H9 (cell line): Measurements from ENCODE around the gene PPP1R12B. TPM values are rescaled to one million over a fixed set of nuclear protein-coding genes. Genes with fewer than 3 reads are reported as not detected.

ENCODE experiments used
- DNase-seq: peaks from one replicate; pipeline ENCODE4 v3.0.0-alpha.2; 2017
- H2AFZ ChIP-seq: one replicate; pipeline ENCODE4 v1.6.1; 2013; ENCODE audit warnings: mild to moderate bottlenecking, low read length, control low read depth, moderate library complexity
- H2AK5ac ChIP-seq: 2 replicates; pipeline ENCODE4 v1.6.1; 2013; ENCODE audit warnings: low read length, control low read depth, mixed read lengths; ENCODE audit not compliant: insufficient read length
- H2BK120ac ChIP-seq: one replicate; pipeline ENCODE4 v1.6.1; 2013; ENCODE audit warnings: low read depth, mild to moderate bottlenecking, low read length, control low read depth, inconsistent platforms; ENCODE audit not compliant: poor library complexity, severe bottlenecking
- H2BK12ac ChIP-seq: 2 replicates; pipeline ENCODE4 v1.6.1; 2013; ENCODE audit warnings: low read length, control low read depth, mixed read lengths, low read depth; ENCODE audit not compliant: insufficient read length
- H2BK15ac ChIP-seq: 2 replicates; pipeline ENCODE4 v1.6.1; 2013; ENCODE audit warnings: low read depth, low read length, control low read depth
- H2BK20ac ChIP-seq: one replicate; pipeline ENCODE4 v1.6.1; 2013; ENCODE audit warnings: low read depth, mild to moderate bottlenecking, low read length, control low read depth, inconsistent platforms; ENCODE audit not compliant: poor library complexity, severe bottlenecking
- H2BK5ac ChIP-seq: 2 replicates; pipeline ENCODE4 v1.6.1; 2013; ENCODE audit warnings: low read length, control low read depth, mixed read lengths; ENCODE audit not compliant: insufficient read length
- H3K14ac ChIP-seq: 2 replicates; pipeline ENCODE4 v1.6.1; 2013; ENCODE audit warnings: low read length, control low read depth; ENCODE audit not compliant: insufficient read depth
- H3K18ac ChIP-seq: 2 replicates; pipeline ENCODE4 v1.6.1; 2013; ENCODE audit warnings: low read depth, mild to moderate bottlenecking, mixed read lengths, low read length, control low read depth; ENCODE audit not compliant: insufficient read length
- H3K23ac ChIP-seq: 2 replicates; pipeline ENCODE4 v1.6.1; 2013; ENCODE audit warnings: low read length, control low read depth, mixed read lengths, low read depth; ENCODE audit not compliant: insufficient read length
- H3K23me2 ChIP-seq: 2 replicates; pipeline ENCODE4 v1.6.1; 2013; ENCODE audit warnings: low read depth, mild to moderate bottlenecking, mixed read lengths, low read length, control low read depth; ENCODE audit not compliant: insufficient read length, poor library complexity, severe bottlenecking
- H3K27ac ChIP-seq: 2 replicates; pipeline ENCODE4 v1.5.1; 2013; ENCODE audit warnings: low read length, control low read depth, mixed read lengths, low read depth; ENCODE audit not compliant: insufficient read length
- H3K27me3 ChIP-seq: 2 replicates; pipeline ENCODE4 v1.6.1; 2013; ENCODE audit warnings: low read length, control low read depth, inconsistent platforms; ENCODE audit not compliant: insufficient read depth
- H3K4ac ChIP-seq: 2 replicates; pipeline ENCODE4 v1.6.1; 2013; ENCODE audit warnings: low read depth, mild to moderate bottlenecking, control low read depth, inconsistent platforms, low read length, moderate library complexity
- H3K4me1 ChIP-seq: 2 replicates; pipeline ENCODE4 v1.6.1; 2013; ENCODE audit warnings: low read length, control low read depth, inconsistent platforms; ENCODE audit not compliant: insufficient read depth
- H3K4me2 ChIP-seq: 2 replicates; pipeline ENCODE4 v1.6.1; 2013; ENCODE audit warnings: low read length, control low read depth, mixed read lengths; ENCODE audit not compliant: insufficient read length, insufficient read depth
- H3K56ac ChIP-seq: 2 replicates; pipeline ENCODE4 v1.6.1; 2013; ENCODE audit warnings: low read depth, mild to moderate bottlenecking, mixed read lengths, low read length, control low read depth; ENCODE audit not compliant: insufficient read length
- H3K79me1 ChIP-seq: 2 replicates; pipeline ENCODE4 v1.6.1; 2013; ENCODE audit warnings: low read depth, mild to moderate bottlenecking, moderate library complexity, low read length, control low read depth, inconsistent platforms; ENCODE audit not compliant: insufficient read depth, poor library complexity, severe bottlenecking
- H3K79me2 ChIP-seq: 2 replicates; pipeline ENCODE4 v1.6.1; 2013; ENCODE audit warnings: low read length, control low read depth, inconsistent platforms; ENCODE audit not compliant: insufficient read depth
- H3K9ac ChIP-seq: 2 replicates; pipeline ENCODE4 v1.6.1; 2013; ENCODE audit warnings: low read length, control low read depth, mixed read lengths; ENCODE audit not compliant: insufficient read length; ENCODE audit errors: extremely low read depth
- H3K9me3 ChIP-seq: one replicate; pipeline ENCODE4 v1.6.1; 2013; ENCODE audit warnings: low read depth, low read length, inconsistent platforms; ENCODE audit not compliant: control insufficient read depth
- H3T11ph ChIP-seq: one replicate; pipeline ENCODE4 v1.6.1; 2013; ENCODE audit warnings: mild to moderate bottlenecking, low read length, control low read depth, inconsistent platforms
- H4K20me1 ChIP-seq: one replicate; pipeline ENCODE4 v1.6.1; 2013; ENCODE audit not compliant: control insufficient read depth, insufficient read length, insufficient read depth
- H4K5ac ChIP-seq: 2 replicates; pipeline ENCODE4 v1.6.1; 2013; ENCODE audit warnings: low read depth, mild to moderate bottlenecking, mixed read lengths, low read length, control low read depth; ENCODE audit not compliant: insufficient read length
- H4K8ac ChIP-seq: replicated peaks from 2 replicates; pipeline ENCODE4 v1.6.1; 2013; ENCODE audit warnings: low read length, control low read depth, mixed read lengths, low read depth; ENCODE audit not compliant: insufficient read length
- H4K91ac ChIP-seq: 2 replicates; pipeline ENCODE4 v1.6.1; 2013; ENCODE audit warnings: low read depth, mild to moderate bottlenecking, moderate library complexity, mixed read lengths, low read length, control low read depth; ENCODE audit not compliant: insufficient read length
- H3K27ac Mint-ChIP-seq, 3 experiments: 2 replicates in 2 of 3; 3 replicates in 1 of 3; pipeline ENCODE4 v1.8.0; 2020 to 2021; ENCODE audit warnings: mixed read lengths in 3 of 3, mild to moderate bottlenecking in 1 of 3, moderate library complexity in 1 of 3
- H3K27me3 Mint-ChIP-seq: 2 replicates; pipeline ENCODE4 v1.8.0; 2021; ENCODE audit warnings: low read depth, mild to moderate bottlenecking, moderate library complexity, mixed read lengths
- H3K36me3 Mint-ChIP-seq, 3 experiments: 2 replicates in 2 of 3; 3 replicates in 1 of 3; pipeline ENCODE4 v1.8.0; 2020 to 2021; ENCODE audit warnings: low read depth in 3 of 3, mixed read lengths in 3 of 3; ENCODE audit not compliant: insufficient read depth in 1 of 3
- H3K4me1 Mint-ChIP-seq, 2 experiments: 2 replicates each; pipeline ENCODE4 v1.8.0; 2020; ENCODE audit warnings: mixed read lengths in 2 of 2
- H3K4me3 Mint-ChIP-seq, 2 experiments: 2 replicates in 1 of 2; 3 replicates in 1 of 2; pipeline ENCODE4 v1.8.0; 2020 to 2021; ENCODE audit warnings: mild to moderate bottlenecking in 2 of 2, mixed read lengths in 2 of 2, moderate library complexity in 1 of 2
- H3K9me3 Mint-ChIP-seq, 2 experiments: 2 replicates in 1 of 2; 3 replicates in 1 of 2; pipeline ENCODE4 v1.8.0; 2020; ENCODE audit warnings: mild to moderate bottlenecking in 2 of 2, mixed read lengths in 2 of 2, moderate library complexity in 1 of 2
- CTCF ChIP-seq: fragments of 200-600 bp; sonication (generic); conservative IDR thresholded peaks from 3 replicates; pipeline ENCODE4 v1.8.0; 2021; ENCODE audit warnings: antibody characterized with exemption, mild to moderate bottlenecking
- WGBS: extraction: QIAGEN DNeasy Blood & Tissue Kit; methylation state at CpG from one replicate; pipeline ENCODE4 v1.1.7; 2013; ENCODE audit warnings: missing lambda C conversion rate, low lambda C conversion rate, mixed read lengths; ENCODE audit not compliant: insufficient read length; ENCODE audit errors: extremely low coverage; 5-methylcytosine and 5-hydroxymethylcytosine counted together
- total RNA-seq: library from RNA; stranded (reverse); gene quantifications from 2 replicates; pipeline ENCODE4 v1.2.1, GENCODE V29; 2021

PPP1R12B gene
- total RNA-seq, 1 experiment from 2014 or later, result 12.9 TPM

GRCh38 chr1:202622388-202622787, 273.9 kb downstream of the PPP1R12B start:
- no peak for TF ChIP-seq CTCF
- Mint-ChIP-seq H3K27ac (no peak overlapping the region), H3K9me3 (peaks cover 0 to 4% of the 10 kb centered on the region in 2 experiments; a peak in 1 of 5 replicates), H3K4me1 (peaks cover 29% of the 10 kb centered on the region in 2 experiments), H3K4me3 (no peak overlapping the region), H3K27me3 (peaks cover 1% of the 10 kb centered on the region; the same call in 1 of the 2 replicates), H3K36me3 (peaks cover 0 to 6% (median 0%) of the 10 kb centered on the region in 3 experiments; a peak in 1 of 7 replicates)
- H2BK15ac ChIP-seq, result no peak overlapping the region
- no peak overlapping the region for H2BK5ac ChIP-seq
- no peak overlapping the region for H3K23ac ChIP-seq
- no peak overlapping the region for H2BK12ac ChIP-seq
- WGBS, result no CpG with 5 or more reads among the region's 8 CpGs
- no peaks in the 10 kb centered on the region for H3K79me2 ChIP-seq
- no peaks in the 10 kb centered on the region for H4K20me1 ChIP-seq
- H4K5ac ChIP-seq, result no peak overlapping the region
- no peak overlapping the region for H4K8ac ChIP-seq
- no peak overlapping the region for H2AK5ac ChIP-seq
- no peak overlapping the region for H3K4me2 ChIP-seq
- no peaks in the 10 kb centered on the region for H3K79me1 ChIP-seq
- H3K14ac ChIP-seq, result no peak overlapping the region
- H2AFZ ChIP-seq, result no peak overlapping the region
- no peak overlapping the region for H3K56ac ChIP-seq
- no peak overlapping the region for H2BK20ac ChIP-seq
- no peak overlapping the region for H3K9ac ChIP-seq
- no peaks in the 10 kb centered on the region for H3K27me3 ChIP-seq
- no peak overlapping the region for H3K18ac ChIP-seq
- no peak for DNase-seq
- no peak overlapping the region for H2BK120ac ChIP-seq
- no peak overlapping the region for H3K27ac ChIP-seq
- peaks cover 4% of the 10 kb centered on the region; the same call in 1 of the 2 replicates for H3K4me1 ChIP-seq
- no peak overlapping the region for H3K4ac ChIP-seq
- no peak overlapping the region for H4K91ac ChIP-seq
- no peak overlapping the region for H3T11ph ChIP-seq
- no peaks in the 10 kb centered on the region for H3K9me3 ChIP-seq
- no peaks in the 10 kb centered on the region for H3K23me2 ChIP-seq
